DOHH2 (cell line): Measurements from ENCODE around the gene DDX49.

Source experiments
- CTCF ChIP-seq: fragments of 200-600 bp; sonication (generic); IDR thresholded peaks from one replicate; pipeline ENCODE4 v1.5.1; 2014; ENCODE audit warnings: antibody characterized with exemption, mild to moderate bottlenecking, low read depth, low read length; ENCODE audit not compliant: poor library complexity, severe bottlenecking
- EZH2phosphoT487 ChIP-seq: fragments of 200-600 bp; sonication (generic); IDR thresholded peaks from 2 replicates; pipeline ENCODE4 v1.6.1; 2017; ENCODE audit warnings: borderline replicate concordance, mild to moderate bottlenecking, antibody characterized with exemption, low read length, moderate library complexity, mixed read lengths

GRCh38 chr19:18905058-18905456 is 14.5 kb upstream of the DDX49 start:
- no peak for TF ChIP-seq CTCF
- TF ChIP-seq EZH2phosphoT487 = no peak
